ENCODE data around the gene DPF1. TPM values are rescaled to one million over a fixed set of nuclear protein-coding genes. Genes with fewer than 3 reads are reported as not detected.

DPF1 gene
- total and polyA plus RNA-seq, 2 donors from 2014 or later: not detected

DNA sequence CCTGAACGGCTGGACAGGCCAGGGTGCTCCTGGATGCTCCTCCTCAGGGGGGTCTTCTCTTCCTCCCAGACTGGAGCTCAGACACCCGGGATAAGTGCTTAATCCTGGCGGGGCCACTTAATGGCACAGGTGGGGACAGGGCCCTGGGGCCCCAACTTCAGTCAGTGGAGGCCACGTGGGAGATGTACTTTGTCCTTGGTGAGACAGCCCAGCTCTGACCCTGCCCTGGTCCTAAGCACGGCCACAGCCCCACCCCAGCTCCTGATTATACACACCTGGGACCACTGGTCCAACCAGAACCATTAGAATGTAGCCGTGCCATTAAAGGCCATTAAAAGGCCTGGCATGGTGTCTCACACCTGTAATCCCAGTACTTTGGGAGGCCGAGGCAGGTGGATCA is 24.4 kb upstream of the DPF1 start:
- Histone ChIP-seq H3K9ac (ENCODE audit: low read length in 3 of 3) (no peak overlapping the region), H3K36me3 (ENCODE audit: control insufficient read depth in 2 of 3, insufficient read depth in 3 of 3, low read length in 3 of 3) (no peaks in the 10 kb centered on the region), H3K4me1 (ENCODE audit: control insufficient read depth in 2 of 3, insufficient read depth in 2 of 3, low read depth in 1 of 3, low read length in 3 of 3) (peaks cover 0 to 7% (median 4%) of the 10 kb centered on the region in 3 donors), H3K4me3 (ENCODE audit: low read length in 3 of 3) (no peak overlapping the region), H3K9me3 (ENCODE audit: control insufficient read depth in 2 of 3, insufficient read depth in 1 of 3, low read length in 3 of 3) (no peaks in the 10 kb centered on the region), H3K27me3 (ENCODE audit: control insufficient read depth, insufficient read depth, low read length) (no peaks in the 10 kb centered on the region), H3K27ac (ENCODE audit: low read depth in 2 of 2, low read length in 2 of 2) (no peak overlapping the region)
- intact Hi-C loops (cut with DNase I): loop anchor here (5.0 kb wide), 1 partner anchor 84 kb away; no protein-coding TSS in a partner anchor
- FAIRE-seq (no peak), DNase-seq (no peak)
- TF ChIP-seq, protein P1, sequence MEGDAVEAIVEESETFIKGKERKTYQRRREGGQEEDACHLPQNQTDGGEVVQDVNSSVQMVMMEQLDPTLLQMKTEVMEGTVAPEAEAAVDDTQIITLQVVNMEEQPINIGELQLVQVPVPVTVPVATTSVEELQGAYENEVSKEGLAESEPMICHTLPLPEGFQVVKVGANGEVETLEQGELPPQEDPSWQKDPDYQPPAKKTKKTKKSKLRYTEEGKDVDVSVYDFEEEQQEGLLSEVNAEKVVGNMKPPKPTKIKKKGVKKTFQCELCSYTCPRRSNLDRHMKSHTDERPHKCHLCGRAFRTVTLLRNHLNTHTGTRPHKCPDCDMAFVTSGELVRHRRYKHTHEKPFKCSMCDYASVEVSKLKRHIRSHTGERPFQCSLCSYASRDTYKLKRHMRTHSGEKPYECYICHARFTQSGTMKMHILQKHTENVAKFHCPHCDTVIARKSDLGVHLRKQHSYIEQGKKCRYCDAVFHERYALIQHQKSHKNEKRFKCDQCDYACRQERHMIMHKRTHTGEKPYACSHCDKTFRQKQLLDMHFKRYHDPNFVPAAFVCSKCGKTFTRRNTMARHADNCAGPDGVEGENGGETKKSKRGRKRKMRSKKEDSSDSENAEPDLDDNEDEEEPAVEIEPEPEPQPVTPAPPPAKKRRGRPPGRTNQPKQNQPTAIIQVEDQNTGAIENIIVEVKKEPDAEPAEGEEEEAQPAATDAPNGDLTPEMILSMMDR (IDR thresholded peaks at IDR 0.05; ENCODE audit: borderline replicate concordance, extremely low read depth, insufficient read depth): no peak

DNA sequence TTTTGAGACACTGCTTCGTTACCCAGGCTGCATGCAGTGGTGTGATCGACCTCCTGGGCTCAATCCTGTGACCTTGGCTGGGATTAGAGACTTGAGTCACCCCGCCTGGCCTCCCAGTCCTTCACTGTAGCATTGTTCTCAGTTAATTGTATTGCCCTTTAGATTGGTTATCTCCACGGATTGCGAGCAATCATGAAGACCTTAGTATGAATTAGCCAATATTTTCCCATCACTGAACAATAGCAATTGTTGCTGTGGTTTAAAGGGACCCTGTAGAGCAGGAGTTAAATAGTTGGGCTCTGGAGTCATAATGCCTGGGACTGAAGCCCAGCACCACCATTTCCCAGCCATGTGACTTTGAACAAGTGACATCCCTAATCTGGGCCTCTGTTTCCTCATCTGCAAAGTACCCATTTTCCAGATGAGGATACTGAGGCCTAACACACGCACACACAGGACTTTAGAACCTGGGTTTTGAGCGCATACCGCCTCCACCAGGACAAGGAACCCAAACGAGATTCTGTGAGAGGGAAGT is 23.8 kb upstream of the DPF1 start:
- Histone ChIP-seq H3K9ac (ENCODE audit: low read length in 3 of 3) (no peak overlapping the region), H3K4me3 (ENCODE audit: low read length in 3 of 3) (no peak overlapping the region), H3K9me3 (ENCODE audit: control insufficient read depth in 2 of 3, insufficient read depth in 1 of 3, low read length in 3 of 3) (no peaks in the 10 kb centered on the region), H3K27me3 (ENCODE audit: control insufficient read depth, insufficient read depth, low read length) (no peaks in the 10 kb centered on the region), H3K27ac (ENCODE audit: low read depth in 2 of 2, low read length in 2 of 2) (no peak overlapping the region), H3K4me1 (ENCODE audit: control insufficient read depth in 2 of 3, insufficient read depth in 2 of 3, low read depth in 1 of 3, low read length in 3 of 3) (peaks cover 0 to 7% (median 4%) of the 10 kb centered on the region in 3 donors), H3K36me3 (ENCODE audit: control insufficient read depth in 2 of 3, insufficient read depth in 3 of 3, low read length in 3 of 3) (no peaks in the 10 kb centered on the region)
- DNase-seq: no peak
- FAIRE-seq: no peak
- intact Hi-C loops (cut with DNase I): loop anchor here (5.0 kb wide), 1 partner anchor 84 kb away; no protein-coding TSS in a partner anchor
- TF ChIP-seq, protein P1 (IDR thresholded peaks at IDR 0.05; ENCODE audit: borderline replicate concordance, extremely low read depth, insufficient read depth): no peak

DNA sequence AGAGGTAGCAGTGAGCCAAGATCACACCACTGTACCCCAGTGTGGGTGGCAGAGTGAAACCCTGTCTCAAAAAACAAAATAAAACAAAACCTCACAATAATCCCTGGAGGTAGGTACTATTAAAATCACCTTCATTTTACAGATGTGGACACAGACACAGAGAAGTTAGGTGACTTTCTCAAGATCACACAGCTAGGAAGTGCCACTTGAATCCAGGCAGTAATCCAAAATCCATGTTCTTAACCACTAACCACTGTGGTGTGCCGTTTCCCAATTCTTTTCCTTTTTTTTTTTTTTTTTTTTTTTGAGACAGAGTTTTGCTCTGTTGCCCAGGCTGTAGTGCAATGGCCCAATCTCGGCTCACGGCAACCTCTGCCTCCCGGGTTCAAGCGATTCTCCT is 23.1 kb upstream of the DPF1 start:
- FAIRE-seq: no peak

More for the DNA sequence above, 23.1 kb upstream of the DPF1 start:
- no peak overlapping the region for H3K27ac ChIP-seq (ENCODE audit: low read depth in 2 of 2, low read length in 2 of 2)
- intact Hi-C loops (cut with DNase I): loop anchor here (5.0 kb wide), 1 partner anchor 85 kb away; no protein-coding TSS in a partner anchor
- H3K27me3 ChIP-seq (ENCODE audit: control insufficient read depth, insufficient read depth, low read length): no peaks in the 10 kb centered on the region
- peaks cover 0 to 7% (median 4%) of the 10 kb centered on the region in 3 donors for H3K4me1 ChIP-seq (ENCODE audit: control insufficient read depth in 2 of 3, insufficient read depth in 2 of 3, low read depth in 1 of 3, low read length in 3 of 3)
- TF ChIP-seq, protein P1 (IDR thresholded peaks at IDR 0.05; ENCODE audit: borderline replicate concordance, extremely low read depth, insufficient read depth): no peak
- no peak overlapping the region for H3K4me3 ChIP-seq (ENCODE audit: low read length in 3 of 3)
- H3K36me3 ChIP-seq (ENCODE audit: control insufficient read depth in 2 of 3, insufficient read depth in 3 of 3, low read length in 3 of 3): no peaks in the 10 kb centered on the region
- DNase-seq: no peak
- H3K9me3 ChIP-seq (ENCODE audit: control insufficient read depth in 2 of 3, insufficient read depth in 1 of 3, low read length in 3 of 3): no peaks in the 10 kb centered on the region
- no peak overlapping the region for H3K9ac ChIP-seq (ENCODE audit: low read length in 3 of 3)
